OCI-LY7 (cell line): ENCODE data around the gene CTH.

ENCODE experiments used
- CTCF ChIP-seq: fragments of 200-600 bp; sonication (generic); conservative IDR thresholded peaks from 2 replicates; pipeline ENCODE4 v1.5.1; 2014; ENCODE audit warnings: mild to moderate bottlenecking, antibody characterized with exemption, low read length, moderate library complexity, mixed read lengths
- EZH2phosphoT487 ChIP-seq: fragments of 200-600 bp; sonication (generic); IDR thresholded peaks from 2 replicates; pipeline ENCODE4 v1.6.1; 2018; ENCODE audit warnings: low read depth, borderline replicate concordance, mild to moderate bottlenecking, mixed run types, antibody characterized with exemption, low read length, moderate library complexity, mixed read lengths

DNA sequence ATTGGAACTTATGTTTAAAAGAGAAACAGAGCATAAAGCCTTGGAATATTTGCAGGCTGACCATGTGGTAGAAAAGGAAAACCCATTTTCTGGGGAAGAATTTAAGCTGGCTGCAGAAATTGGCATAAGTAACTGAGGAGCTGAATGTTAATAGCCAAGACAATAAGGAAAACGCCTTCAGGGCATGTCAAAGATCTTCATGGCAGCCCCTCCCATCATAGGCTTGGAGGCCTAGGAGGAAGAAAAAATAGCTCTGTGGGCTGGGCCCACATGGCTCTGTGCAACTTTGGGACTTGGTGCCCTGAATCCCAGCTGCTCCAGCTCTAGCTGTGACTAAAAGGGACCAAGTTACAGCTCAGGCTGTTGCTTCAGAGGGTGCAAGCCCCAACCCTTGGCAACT is 51.5 kb downstream of the CTH start:
- TF ChIP-seq CTCF (no peak), EZH2phosphoT487 (no peak)
